K562 (cell line): ENCODE results near the gene RNF128. TPM values are rescaled to one million over a fixed set of nuclear protein-coding genes. Genes with fewer than 3 reads are reported as not detected.

Experiments used
- PRMT5 ChIP-seq: sonication (generic); formaldehyde crosslinking; IDR thresholded peaks from 2 replicates; pipeline ENCODE4 v1.5.0; 2020; ENCODE audit warnings: missing genetic modification reagents
- RAD21 ChIP-seq, 2 experiments: fragments of 250-450 bp in 1 of 2; fragments of 450-650 bp in 1 of 2; sonication (Bioruptor Pico) in 1 of 2; formaldehyde crosslinking in 1 of 2; IDR thresholded peaks in 1 of 2; conservative IDR thresholded peaks in 1 of 2; 2 replicates each; pipeline versions ENCODE4 v1.4.0 to v1.8.0; 2020 to 2022; ENCODE audit warnings: mild to moderate bottlenecking in 2 of 2, moderate library complexity in 1 of 2
- SMARCA4 ChIP-seq: fragments of 450-650 bp; IDR thresholded peaks from 2 replicates; pipeline ENCODE4 v1.6.1; 2016
- SMC3 ChIP-seq: conservative IDR thresholded peaks from 2 replicates; pipeline ENCODE4 v1.6.1; 2011; ENCODE audit warnings: low read depth, low read length, improper control_type of control experiment; ENCODE audit not compliant: insufficient read depth
- polyA plus RNA-seq, 8 experiments: library from polyadenylated mRNA; depleted of rRNA in 4 of 8; stranded (reverse) in 5 of 8; unstranded in 3 of 8; fragments of >200 nt; fragmentation: Nextera tagmentation in 2 of 8; fragmentation: Illumina TruSeq in 1 of 8; extraction: Ambion mirVana in 2 of 8; extraction: Trizol in 1 of 8; gene quantifications; 2 replicates each; pipeline versions ENCODE4 v1.2.1 to v1.2.3, GENCODE V29; 2011 to 2014; ENCODE audit warnings: inconsistent platforms in 1 of 8, missing spikeins in 1 of 8
- total RNA-seq, 7 experiments: library from RNA; depleted of rRNA in 6 of 7; stranded (reverse); fragments of >200 nt in 6 of 7; fragmentation: Illumina TruSeq in 2 of 7; extraction: Trizol in 2 of 7; gene quantifications; 2 replicates each; pipeline versions ENCODE4 v1.2.1 to v1.2.3, GENCODE V29; 2011 to 2021; ENCODE audit warnings: low replicate concordance in 1 of 7
- TF ChIP-seq, protein P1 (sequence below): fragments of 450-650 bp; IDR thresholded peaks from 2 replicates; pipeline ENCODE4 v1.6.1; 2016; ENCODE audit warnings: mild to moderate bottlenecking, moderate library complexity
- TF ChIP-seq, protein P2 (sequence below): sonication (generic); formaldehyde crosslinking; IDR thresholded peaks from 2 replicates; pipeline ENCODE4 v1.8.0; 2022; ENCODE audit warnings: mild to moderate bottlenecking, missing genetic modification reagents

Gene RNF128
- total and polyA plus RNA-seq, 9 of the 15 experiments (the other 6 are each of a cell fraction or from before 2014, with no cell fraction given): 0.07 TPM; not detected in 8

DNA sequence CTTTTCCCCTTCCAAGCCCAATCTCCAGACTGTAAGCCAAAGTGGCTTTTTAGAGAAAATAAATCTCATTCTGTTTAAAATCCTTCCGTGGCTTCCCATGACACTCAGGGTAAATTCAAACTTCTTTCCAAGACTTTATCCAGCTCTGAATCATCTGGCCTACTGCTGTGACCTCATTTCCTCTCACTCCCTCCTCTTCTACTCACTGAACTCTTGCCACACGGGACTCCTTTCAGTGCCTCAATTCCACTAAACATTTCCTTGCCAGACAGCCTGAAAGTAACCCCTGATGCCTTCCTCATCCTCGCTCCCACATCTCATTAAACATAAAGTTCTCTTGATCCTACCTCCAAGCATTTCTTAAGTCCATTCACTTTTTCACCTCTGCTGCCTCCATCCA is 27.8 kb upstream of the RNF128 start (continued):
- TF ChIP-seq, protein P1, sequence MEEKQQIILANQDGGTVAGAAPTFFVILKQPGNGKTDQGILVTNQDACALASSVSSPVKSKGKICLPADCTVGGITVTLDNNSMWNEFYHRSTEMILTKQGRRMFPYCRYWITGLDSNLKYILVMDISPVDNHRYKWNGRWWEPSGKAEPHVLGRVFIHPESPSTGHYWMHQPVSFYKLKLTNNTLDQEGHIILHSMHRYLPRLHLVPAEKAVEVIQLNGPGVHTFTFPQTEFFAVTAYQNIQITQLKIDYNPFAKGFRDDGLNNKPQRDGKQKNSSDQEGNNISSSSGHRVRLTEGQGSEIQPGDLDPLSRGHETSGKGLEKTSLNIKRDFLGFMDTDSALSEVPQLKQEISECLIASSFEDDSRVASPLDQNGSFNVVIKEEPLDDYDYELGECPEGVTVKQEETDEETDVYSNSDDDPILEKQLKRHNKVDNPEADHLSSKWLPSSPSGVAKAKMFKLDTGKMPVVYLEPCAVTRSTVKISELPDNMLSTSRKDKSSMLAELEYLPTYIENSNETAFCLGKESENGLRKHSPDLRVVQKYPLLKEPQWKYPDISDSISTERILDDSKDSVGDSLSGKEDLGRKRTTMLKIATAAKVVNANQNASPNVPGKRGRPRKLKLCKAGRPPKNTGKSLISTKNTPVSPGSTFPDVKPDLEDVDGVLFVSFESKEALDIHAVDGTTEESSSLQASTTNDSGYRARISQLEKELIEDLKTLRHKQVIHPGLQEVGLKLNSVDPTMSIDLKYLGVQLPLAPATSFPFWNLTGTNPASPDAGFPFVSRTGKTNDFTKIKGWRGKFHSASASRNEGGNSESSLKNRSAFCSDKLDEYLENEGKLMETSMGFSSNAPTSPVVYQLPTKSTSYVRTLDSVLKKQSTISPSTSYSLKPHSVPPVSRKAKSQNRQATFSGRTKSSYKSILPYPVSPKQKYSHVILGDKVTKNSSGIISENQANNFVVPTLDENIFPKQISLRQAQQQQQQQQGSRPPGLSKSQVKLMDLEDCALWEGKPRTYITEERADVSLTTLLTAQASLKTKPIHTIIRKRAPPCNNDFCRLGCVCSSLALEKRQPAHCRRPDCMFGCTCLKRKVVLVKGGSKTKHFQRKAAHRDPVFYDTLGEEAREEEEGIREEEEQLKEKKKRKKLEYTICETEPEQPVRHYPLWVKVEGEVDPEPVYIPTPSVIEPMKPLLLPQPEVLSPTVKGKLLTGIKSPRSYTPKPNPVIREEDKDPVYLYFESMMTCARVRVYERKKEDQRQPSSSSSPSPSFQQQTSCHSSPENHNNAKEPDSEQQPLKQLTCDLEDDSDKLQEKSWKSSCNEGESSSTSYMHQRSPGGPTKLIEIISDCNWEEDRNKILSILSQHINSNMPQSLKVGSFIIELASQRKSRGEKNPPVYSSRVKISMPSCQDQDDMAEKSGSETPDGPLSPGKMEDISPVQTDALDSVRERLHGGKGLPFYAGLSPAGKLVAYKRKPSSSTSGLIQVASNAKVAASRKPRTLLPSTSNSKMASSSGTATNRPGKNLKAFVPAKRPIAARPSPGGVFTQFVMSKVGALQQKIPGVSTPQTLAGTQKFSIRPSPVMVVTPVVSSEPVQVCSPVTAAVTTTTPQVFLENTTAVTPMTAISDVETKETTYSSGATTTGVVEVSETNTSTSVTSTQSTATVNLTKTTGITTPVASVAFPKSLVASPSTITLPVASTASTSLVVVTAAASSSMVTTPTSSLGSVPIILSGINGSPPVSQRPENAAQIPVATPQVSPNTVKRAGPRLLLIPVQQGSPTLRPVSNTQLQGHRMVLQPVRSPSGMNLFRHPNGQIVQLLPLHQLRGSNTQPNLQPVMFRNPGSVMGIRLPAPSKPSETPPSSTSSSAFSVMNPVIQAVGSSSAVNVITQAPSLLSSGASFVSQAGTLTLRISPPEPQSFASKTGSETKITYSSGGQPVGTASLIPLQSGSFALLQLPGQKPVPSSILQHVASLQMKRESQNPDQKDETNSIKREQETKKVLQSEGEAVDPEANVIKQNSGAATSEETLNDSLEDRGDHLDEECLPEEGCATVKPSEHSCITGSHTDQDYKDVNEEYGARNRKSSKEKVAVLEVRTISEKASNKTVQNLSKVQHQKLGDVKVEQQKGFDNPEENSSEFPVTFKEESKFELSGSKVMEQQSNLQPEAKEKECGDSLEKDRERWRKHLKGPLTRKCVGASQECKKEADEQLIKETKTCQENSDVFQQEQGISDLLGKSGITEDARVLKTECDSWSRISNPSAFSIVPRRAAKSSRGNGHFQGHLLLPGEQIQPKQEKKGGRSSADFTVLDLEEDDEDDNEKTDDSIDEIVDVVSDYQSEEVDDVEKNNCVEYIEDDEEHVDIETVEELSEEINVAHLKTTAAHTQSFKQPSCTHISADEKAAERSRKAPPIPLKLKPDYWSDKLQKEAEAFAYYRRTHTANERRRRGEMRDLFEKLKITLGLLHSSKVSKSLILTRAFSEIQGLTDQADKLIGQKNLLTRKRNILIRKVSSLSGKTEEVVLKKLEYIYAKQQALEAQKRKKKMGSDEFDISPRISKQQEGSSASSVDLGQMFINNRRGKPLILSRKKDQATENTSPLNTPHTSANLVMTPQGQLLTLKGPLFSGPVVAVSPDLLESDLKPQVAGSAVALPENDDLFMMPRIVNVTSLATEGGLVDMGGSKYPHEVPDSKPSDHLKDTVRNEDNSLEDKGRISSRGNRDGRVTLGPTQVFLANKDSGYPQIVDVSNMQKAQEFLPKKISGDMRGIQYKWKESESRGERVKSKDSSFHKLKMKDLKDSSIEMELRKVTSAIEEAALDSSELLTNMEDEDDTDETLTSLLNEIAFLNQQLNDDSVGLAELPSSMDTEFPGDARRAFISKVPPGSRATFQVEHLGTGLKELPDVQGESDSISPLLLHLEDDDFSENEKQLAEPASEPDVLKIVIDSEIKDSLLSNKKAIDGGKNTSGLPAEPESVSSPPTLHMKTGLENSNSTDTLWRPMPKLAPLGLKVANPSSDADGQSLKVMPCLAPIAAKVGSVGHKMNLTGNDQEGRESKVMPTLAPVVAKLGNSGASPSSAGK: no peak
- TF ChIP-seq PRMT5 (CRISPR knock-in tag): no peak
- TF ChIP-seq RAD21 (CRISPR knock-in tag; conservative IDR thresholded peaks at IDR 0.05 in 1 of 2, IDR thresholded peaks at IDR 0.05 in 1 of 2): no peak
- no peak for TF ChIP-seq SMC3
- TF ChIP-seq, protein P2, sequence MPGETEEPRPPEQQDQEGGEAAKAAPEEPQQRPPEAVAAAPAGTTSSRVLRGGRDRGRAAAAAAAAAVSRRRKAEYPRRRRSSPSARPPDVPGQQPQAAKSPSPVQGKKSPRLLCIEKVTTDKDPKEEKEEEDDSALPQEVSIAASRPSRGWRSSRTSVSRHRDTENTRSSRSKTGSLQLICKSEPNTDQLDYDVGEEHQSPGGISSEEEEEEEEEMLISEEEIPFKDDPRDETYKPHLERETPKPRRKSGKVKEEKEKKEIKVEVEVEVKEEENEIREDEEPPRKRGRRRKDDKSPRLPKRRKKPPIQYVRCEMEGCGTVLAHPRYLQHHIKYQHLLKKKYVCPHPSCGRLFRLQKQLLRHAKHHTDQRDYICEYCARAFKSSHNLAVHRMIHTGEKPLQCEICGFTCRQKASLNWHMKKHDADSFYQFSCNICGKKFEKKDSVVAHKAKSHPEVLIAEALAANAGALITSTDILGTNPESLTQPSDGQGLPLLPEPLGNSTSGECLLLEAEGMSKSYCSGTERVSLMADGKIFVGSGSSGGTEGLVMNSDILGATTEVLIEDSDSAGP (CRISPR knock-in tag): no peak
- TF ChIP-seq SMARCA4: no peak
- TF ChIP-seq, all 486 proteins: peak for 0
